Measurements from ENCODE around the gene EFNA2.
"Not testable (repeated sequence)": the region's sequence is repeated elsewhere in the genome, so short reads cannot be mapped to it uniquely, and the experiment has no call there.

EFNA2 gene

GRCh38 chr19:1325568-1326294 is 40.1 kb downstream of the EFNA2 start:
- Histone ChIP-seq H3K36me3 (no peaks in the 10 kb centered on the region), H3K27ac (no peak overlapping the region), H3K9ac (0 out of 22 replicates have a peak overlapping the region, but pooled peaks of 2 of the 11 experiments have one; percentile 5 to 39), H3K4me3 (peak overlapping the region in 6 of 10 experiments; percentile 21 to 58 (median 30); a peak in 8 of 20 replicates), H3K9me3 (replicated peaks in 1 of 11) (no peaks in the 10 kb centered on the region), H3K4me1 (peaks cover 13 to 60% (median 45%) of the 10 kb centered on the region in 10 experiments; a peak in 18 of 20 replicates), H4K20me1 (no peaks in the 10 kb centered on the region), H3K4me2 (peak overlapping the region; percentile 37 to 80 (median 66); a peak in 20 of 22 replicates), H3K27me3 (peaks cover 39 to 63% (median 50%) of the 10 kb centered on the region in 11 experiments)
- no peak for TF ChIP-seq Cebpa-rat (IDR thresholded peaks at IDR 0.05)

- peak overlapping the region; percentile 35 to 77 (median 51) for H3K4me2 ChIP-seq
- TF ChIP-seq Cebpa-rat (IDR thresholded peaks at IDR 0.05) = no peak
Observed at GRCh38 chr19:1327125-1327524, 41.5 kb downstream of the EFNA2 start.

GRCh38 chr19:1332208-1332607 is 46.5 kb downstream of the EFNA2 start:
- not testable (repeated sequence) for H3K4me3 ChIP-seq; H3K36me3 ChIP-seq; H3K9me3 ChIP-seq (replicated peaks in 1 of 11); H4K20me1 ChIP-seq
- Histone ChIP-seq H3K4me1 (peaks cover 12 to 67% (median 56%) of the 10 kb centered on the region in 10 experiments; a peak in 18 of 20 replicates), H3K27ac (peak overlapping the region in 3 of 11 experiments; percentile 38 to 63 (median 39); a peak in 3 of 22 replicates), H3K27me3 (peaks cover 0 to 25% (median 0%) of the 10 kb centered on the region in 11 experiments; a peak in 9 of 22 replicates), H3K4me2 (peak overlapping the region; percentile 73 to 95 (median 90); a peak in 21 of 22 replicates), H3K9ac (peak overlapping the region in 2 of 11 experiments; percentile 57 to 66; a peak in 3 of 22 replicates)

More at GRCh38 chr19:1327125-1327524, 41.5 kb downstream of the EFNA2 start:
- Histone ChIP-seq H3K36me3 (no peaks in the 10 kb centered on the region), H4K20me1 (no peaks in the 10 kb centered on the region), H3K27me3 (peaks cover 39 to 62% (median 46%) of the 10 kb centered on the region in 11 experiments), H3K4me1 (peaks cover 18 to 66% (median 55%) of the 10 kb centered on the region in 10 experiments; a peak in 18 of 20 replicates), H3K9ac (peak overlapping the region in 2 of 11 experiments; percentile 2 to 4; a peak in 1 of 22 replicates), H3K9me3 (replicated peaks in 1 of 11) (no peaks in the 10 kb centered on the region), H3K27ac (peak overlapping the region in 1 of 11 experiments; percentile 22; a peak in 1 of 22 replicates), H3K4me3 (no peak overlapping the region)

- Histone ChIP-seq H3K4me3 (no peak overlapping the region), H3K36me3 (no peaks in the 10 kb centered on the region), H4K20me1 (no peaks in the 10 kb centered on the region; a peak in 1 of 22 replicates), H3K27ac (no peak overlapping the region), H3K27me3 (peaks cover 0 to 18% (median 0%) of the 10 kb centered on the region in 11 experiments; a peak in 8 of 22 replicates), H3K9me3 (replicated peaks in 1 of 11) (no peaks in the 10 kb centered on the region), H3K4me2 (peak overlapping the region in 10 of 11 experiments; percentile 38 to 87 (median 68); a peak in 21 of 22 replicates), H3K4me1 (peaks cover 6 to 63% (median 37%) of the 10 kb centered on the region in 10 experiments; a peak in 18 of 20 replicates), H3K9ac (peak overlapping the region in 3 of 11 experiments; percentile 2 to 41 (median 33); a peak in 3 of 22 replicates)
- TF ChIP-seq Cebpa-rat (IDR thresholded peaks at IDR 0.05) = no peak
Observed at GRCh38 chr19:1336079-1336684, 50.5 kb downstream of the EFNA2 start.

- no peak for TF ChIP-seq Cebpa-rat (IDR thresholded peaks at IDR 0.05)
- no peak overlapping the region for H3K9ac ChIP-seq
Observed at GRCh38 chr19:1340681-1341469, 55.2 kb downstream of the EFNA2 start.

GRCh38 chr19:1343041-1343440 is 57.4 kb downstream of the EFNA2 start:
- H3K4me1 ChIP-seq = peaks cover 0 to 50% (median 24%) of the 10 kb centered on the region in 10 experiments; a peak in 16 of 20 replicates
- H4K20me1 ChIP-seq = no peaks in the 10 kb centered on the region
- H3K4me3 ChIP-seq = no peak overlapping the region
- no peak for TF ChIP-seq Cebpa-rat (IDR thresholded peaks at IDR 0.05)
- H3K9ac ChIP-seq = no peak overlapping the region
- H3K27me3 ChIP-seq = peaks cover 0 to 5% (median 0%) of the 10 kb centered on the region in 11 experiments; a peak in 2 of 22 replicates
- no peaks in the 10 kb centered on the region for H3K9me3 ChIP-seq (replicated peaks in 1 of 11)
- H3K36me3 ChIP-seq = no peaks in the 10 kb centered on the region
- H3K27ac ChIP-seq = no peak overlapping the region
- H3K4me2 ChIP-seq = no peak overlapping the region

More at GRCh38 chr19:1340681-1341469, 55.2 kb downstream of the EFNA2 start:
- Histone ChIP-seq H4K20me1 (no peaks in the 10 kb centered on the region; a peak in 1 of 22 replicates), H3K4me2 (peak overlapping the region in 2 of 11 experiments; percentile 4 to 12; a peak in 3 of 22 replicates), H3K27ac (no peak overlapping the region), H3K27me3 (peaks cover 0 to 5% (median 0%) of the 10 kb centered on the region in 11 experiments; a peak in 3 of 22 replicates), H3K4me3 (no peak overlapping the region), H3K9me3 (replicated peaks in 1 of 11) (no peaks in the 10 kb centered on the region), H3K36me3 (no peaks in the 10 kb centered on the region), H3K4me1 (peaks cover 0 to 49% (median 27%) of the 10 kb centered on the region in 10 experiments; a peak in 18 of 20 replicates)

- H3K27me3 ChIP-seq = peaks cover 0 to 3% (median 0%) of the 10 kb centered on the region in 11 experiments; a peak in 2 of 22 replicates
- no peak for TF ChIP-seq Cebpa-rat (IDR thresholded peaks at IDR 0.05)
- H3K27ac ChIP-seq = no peak overlapping the region
- H3K4me3 ChIP-seq = no peak overlapping the region
- H4K20me1 ChIP-seq = no peaks in the 10 kb centered on the region
- H3K4me2 ChIP-seq = no peak overlapping the region
- no peaks in the 10 kb centered on the region for H3K9me3 ChIP-seq (replicated peaks in 1 of 11)
- H3K4me1 ChIP-seq = peaks cover 8 to 34% (median 26%) of the 10 kb centered on the region in 10 experiments; a peak in 19 of 20 replicates
- H3K9ac ChIP-seq = no peak overlapping the region
- H3K36me3 ChIP-seq = no peaks in the 10 kb centered on the region
Observed at GRCh38 chr19:1349211-1349610, 63.5 kb downstream of the EFNA2 start.

- Histone ChIP-seq H3K4me1 (peaks cover 11 to 25% (median 17%) of the 10 kb centered on the region in 10 experiments), H3K36me3 (no peaks in the 10 kb centered on the region), H3K4me3 (no peak overlapping the region), H3K9me3 (replicated peaks in 1 of 11) (no peaks in the 10 kb centered on the region), H3K4me2 (no peak overlapping the region), H3K9ac (no peak overlapping the region), H4K20me1 (peaks cover 0 to 4% (median 2%) of the 10 kb centered on the region in 11 experiments; a peak in 7 of 22 replicates), H3K27ac (no peak overlapping the region), H3K27me3 (no peaks in the 10 kb centered on the region)
- TF ChIP-seq Cebpa-rat (IDR thresholded peaks at IDR 0.05) = no peak
Observed at GRCh38 chr19:1350867-1351266, 65.2 kb downstream of the EFNA2 start.
